HepG2 (cell line): ENCODE results near the gene DNAJC10. TPM values are rescaled to one million over a fixed set of nuclear protein-coding genes. Genes with fewer than 3 reads are reported as not detected.

Experiments
- CREB1 ChIP-seq, 2 experiments: fragments of 450-650 bp in 1 of 2; IDR thresholded peaks; 2 replicates each; pipeline ENCODE4 v1.6.1; 2016 to 2017; ENCODE audit warnings: control low read depth in 1 of 2, mild to moderate bottlenecking in 1 of 2, missing compliant biosample characterization in 1 of 2, missing genetic modification characterization in 1 of 2
- ELF3 ChIP-seq: IDR thresholded peaks from 2 replicates; pipeline ENCODE4 v1.6.1; 2016; ENCODE audit warnings: missing genetic modification reagents, missing compliant biosample characterization
- HDAC2 ChIP-seq: sonication (generic); formaldehyde crosslinking; IDR thresholded peaks from 2 replicates; pipeline ENCODE4 v1.4.0; 2020; ENCODE audit warnings: missing genetic modification reagents
- HES4 ChIP-seq: sonication (generic); formaldehyde crosslinking; IDR thresholded peaks from 2 replicates; pipeline ENCODE4 v1.9.0; 2021; ENCODE audit warnings: mild to moderate bottlenecking, missing genetic modification reagents, borderline replicate concordance
- HMG20B ChIP-seq: conservative IDR thresholded peaks from 2 replicates; pipeline ENCODE4 v1.6.1; 2016; ENCODE audit warnings: missing genetic modification reagents, missing compliant biosample characterization
- MED8 ChIP-seq: sonication (generic); formaldehyde crosslinking; IDR thresholded peaks from 2 replicates; pipeline ENCODE4 v1.8.1; 2023; ENCODE audit warnings: mild to moderate bottlenecking, missing genetic modification reagents; ENCODE audit not compliant: insufficient replicate concordance
- NFKBIZ ChIP-seq: IDR thresholded peaks from 2 replicates; pipeline ENCODE4 v1.6.1; 2018; ENCODE audit warnings: missing genetic modification reagents, missing compliant biosample characterization
- PHF21A ChIP-seq: sonication (generic); formaldehyde crosslinking; IDR thresholded peaks from 2 replicates; pipeline ENCODE4 v1.5.0; 2020; ENCODE audit warnings: mild to moderate bottlenecking, missing genetic modification reagents
- RCOR2 ChIP-seq: IDR thresholded peaks from 2 replicates; pipeline ENCODE4 v1.6.1; 2016; ENCODE audit warnings: missing biosample characterization, missing genetic modification reagents
- RFXANK ChIP-seq: IDR thresholded peaks from 2 replicates; pipeline ENCODE4 v1.6.1; 2016
- SIX4 ChIP-seq: sonication (generic); formaldehyde crosslinking; IDR thresholded peaks from 2 replicates; pipeline ENCODE4 v1.4.0; 2020; ENCODE audit warnings: missing genetic modification reagents
- SOX5 ChIP-seq: IDR thresholded peaks from 2 replicates; pipeline ENCODE4 v1.6.1; 2016; ENCODE audit warnings: borderline replicate concordance
- SRF ChIP-seq: IDR thresholded peaks from 2 replicates; pipeline ENCODE4 v1.6.1; 2011; ENCODE audit warnings: mild to moderate bottlenecking, low read depth, low read length, moderate library complexity
- ZBTB20 ChIP-seq: sonication (generic); formaldehyde crosslinking; IDR thresholded peaks from 2 replicates; pipeline ENCODE4 v1.8.1; 2023; ENCODE audit warnings: missing genetic modification reagents, low read depth, mild to moderate bottlenecking, borderline replicate concordance
- ZNF34 ChIP-seq: sonication (generic); formaldehyde crosslinking; IDR thresholded peaks from 2 replicates; pipeline ENCODE4 v1.4.0; 2020; ENCODE audit warnings: mild to moderate bottlenecking, missing genetic modification reagents, borderline replicate concordance
- ZNF44 ChIP-seq: sonication (generic); formaldehyde crosslinking; IDR thresholded peaks from 2 replicates; pipeline ENCODE4 v1.5.1; 2020; ENCODE audit warnings: mild to moderate bottlenecking, missing genetic modification reagents
- ZNF713 ChIP-seq: sonication (generic); formaldehyde crosslinking; IDR thresholded peaks from 2 replicates; pipeline ENCODE4 v1.4.0; 2020; ENCODE audit warnings: mild to moderate bottlenecking, missing genetic modification reagents
- polyA plus RNA-seq, 8 experiments: library from polyadenylated mRNA; depleted of rRNA in 3 of 8; stranded (reverse) in 7 of 8; unstranded in 1 of 8; fragments of >200 nt; fragmentation: Illumina TruSeq in 4 of 8; extraction: Trizol in 4 of 8; gene quantifications; 2 replicates each; pipeline versions ENCODE4 v1.2.1 to v1.2.3, GENCODE V29; 2011 to 2016; ENCODE audit warnings: low read depth in 4 of 8, missing spikeins in 1 of 8, mixed read lengths in 1 of 8; ENCODE audit not compliant: insufficient read depth in 1 of 8
- total RNA-seq, 5 experiments: library from RNA; depleted of rRNA; stranded (reverse); fragments of >200 nt; fragmentation: Illumina TruSeq; extraction: Trizol; gene quantifications; 2 replicates each; pipeline ENCODE4 v1.2.3, GENCODE V29; 2016; ENCODE audit warnings: low read depth in 1 of 5
- TF ChIP-seq, protein P1 (sequence below): sonication (generic); formaldehyde crosslinking; IDR thresholded peaks from 2 replicates; pipeline ENCODE4 v1.9.0; 2021; ENCODE audit warnings: missing genetic modification reagents, borderline replicate concordance
- TF ChIP-seq, protein P2 (sequence below): sonication (generic); formaldehyde crosslinking; IDR thresholded peaks from 2 replicates; pipeline ENCODE4 v1.9.0; 2021; ENCODE audit warnings: missing genetic modification reagents, mild to moderate bottlenecking, borderline replicate concordance
- TF ChIP-seq, protein P3 (sequence below): sonication (generic); formaldehyde crosslinking; IDR thresholded peaks from 2 replicates; pipeline ENCODE4 v1.4.0; 2020; ENCODE audit warnings: missing genetic modification reagents
- TF ChIP-seq, protein P4 (sequence below): conservative IDR thresholded peaks from 2 replicates; pipeline ENCODE4 v1.6.1; 2018; ENCODE audit warnings: missing genetic modification reagents
- TF ChIP-seq, protein P5 (sequence below): IDR thresholded peaks from 2 replicates; pipeline ENCODE4 v1.6.1; 2016; ENCODE audit warnings: control low read depth

Gene DNAJC10
- total and polyA plus RNA-seq, 2 of the 13 experiments (the other 11 are each of a cell fraction or from before 2014, with no cell fraction given) = 44.1 to 178 TPM

DNA sequence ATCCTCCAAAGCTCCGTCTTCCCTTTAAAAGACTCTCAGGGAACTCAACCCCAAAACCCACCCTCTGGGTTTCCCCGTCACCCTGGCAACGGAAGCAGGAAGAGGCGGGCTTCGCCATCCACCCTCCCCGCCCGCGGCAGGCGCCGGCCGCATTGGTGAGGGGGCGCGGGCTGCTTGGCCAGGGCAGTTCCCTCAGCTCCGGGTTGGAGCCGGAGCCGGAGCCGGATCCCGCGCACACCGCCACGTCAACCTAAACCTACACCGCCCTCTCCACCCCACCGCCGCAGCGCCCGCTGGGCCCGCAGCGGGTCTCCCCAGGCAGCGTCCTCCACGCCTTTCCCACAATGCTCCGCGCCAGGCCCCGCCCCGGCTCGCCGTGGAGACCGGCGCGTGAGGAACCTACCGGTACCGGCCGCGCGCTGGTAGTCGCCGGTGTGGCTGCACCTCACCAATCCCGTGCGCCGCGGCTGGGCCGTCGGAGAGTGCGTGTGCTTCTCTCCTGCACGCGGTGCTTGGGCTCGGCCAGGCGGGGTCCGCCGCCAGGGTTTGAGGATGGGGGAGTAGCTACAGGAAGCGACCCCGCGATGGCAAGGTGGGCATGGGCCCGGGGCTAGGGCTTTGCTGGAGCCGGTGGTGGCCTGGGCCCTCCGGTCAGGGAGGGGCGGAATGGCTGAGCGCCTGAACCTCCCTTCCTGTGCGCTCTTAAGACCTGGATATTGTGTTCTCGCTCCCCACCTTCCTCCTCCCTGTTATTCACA, at the start of gene DNAJC10 (continued):
- TF ChIP-seq, protein P1, sequence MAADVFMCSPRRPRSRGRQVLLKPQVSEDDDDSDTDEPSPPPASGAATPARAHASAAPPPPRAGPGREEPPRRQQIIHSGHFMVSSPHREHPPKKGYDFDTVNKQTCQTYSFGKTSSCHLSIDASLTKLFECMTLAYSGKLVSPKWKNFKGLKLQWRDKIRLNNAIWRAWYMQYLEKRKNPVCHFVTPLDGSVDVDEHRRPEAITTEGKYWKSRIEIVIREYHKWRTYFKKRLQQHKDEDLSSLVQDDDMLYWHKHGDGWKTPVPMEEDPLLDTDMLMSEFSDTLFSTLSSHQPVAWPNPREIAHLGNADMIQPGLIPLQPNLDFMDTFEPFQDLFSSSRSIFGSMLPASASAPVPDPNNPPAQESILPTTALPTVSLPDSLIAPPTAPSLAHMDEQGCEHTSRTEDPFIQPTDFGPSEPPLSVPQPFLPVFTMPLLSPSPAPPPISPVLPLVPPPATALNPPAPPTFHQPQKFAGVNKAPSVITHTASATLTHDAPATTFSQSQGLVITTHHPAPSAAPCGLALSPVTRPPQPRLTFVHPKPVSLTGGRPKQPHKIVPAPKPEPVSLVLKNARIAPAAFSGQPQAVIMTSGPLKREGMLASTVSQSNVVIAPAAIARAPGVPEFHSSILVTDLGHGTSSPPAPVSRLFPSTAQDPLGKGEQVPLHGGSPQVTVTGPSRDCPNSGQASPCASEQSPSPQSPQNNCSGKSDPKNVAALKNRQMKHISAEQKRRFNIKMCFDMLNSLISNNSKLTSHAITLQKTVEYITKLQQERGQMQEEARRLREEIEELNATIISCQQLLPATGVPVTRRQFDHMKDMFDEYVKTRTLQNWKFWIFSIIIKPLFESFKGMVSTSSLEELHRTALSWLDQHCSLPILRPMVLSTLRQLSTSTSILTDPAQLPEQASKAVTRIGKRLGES (CRISPR knock-in tag) = 0 out of 2 replicates have a peak, but pooled peaks have one; percentile 70
- TF ChIP-seq PHF21A (CRISPR knock-in tag) (0 out of 2 replicates have a peak, but pooled peaks have one; percentile 15), HES4 (no peak), NFKBIZ (CRISPR knock-in tag) (peak; percentile 89), SOX5 (peak; percentile 52; the same call in 1 of the 2 replicates), ZNF34 (CRISPR knock-in tag) (0 out of 2 replicates have a peak, but pooled peaks have one; percentile 55), ELF3 (peak; percentile 75; the same call in 1 of the 2 replicates), CREB1 (IDR thresholded peaks at IDR 0.05) (peak; percentile 68), CREB1 (CRISPR knock-in tag; IDR thresholded peaks at IDR 0.05) (peak; percentile 46), MED8 (CRISPR knock-in tag) (peak; percentile 61), RCOR2 (no peak; the same call in 1 of the 2 replicates), SIX4 (CRISPR knock-in tag) (0 out of 2 replicates have a peak, but pooled peaks have one; percentile 11), ZBTB20 (no peak), RFXANK (CRISPR knock-in tag) (no peak), SRF (no peak), ZNF713 (CRISPR knock-in tag) (no peak), ZNF44 (CRISPR knock-in tag) (peak; percentile 89), HMG20B (CRISPR knock-in tag) (peak; percentile 42; the same call in 1 of the 2 replicates), HDAC2 (CRISPR knock-in tag) (peak; percentile 91)
- TF ChIP-seq, protein P2, sequence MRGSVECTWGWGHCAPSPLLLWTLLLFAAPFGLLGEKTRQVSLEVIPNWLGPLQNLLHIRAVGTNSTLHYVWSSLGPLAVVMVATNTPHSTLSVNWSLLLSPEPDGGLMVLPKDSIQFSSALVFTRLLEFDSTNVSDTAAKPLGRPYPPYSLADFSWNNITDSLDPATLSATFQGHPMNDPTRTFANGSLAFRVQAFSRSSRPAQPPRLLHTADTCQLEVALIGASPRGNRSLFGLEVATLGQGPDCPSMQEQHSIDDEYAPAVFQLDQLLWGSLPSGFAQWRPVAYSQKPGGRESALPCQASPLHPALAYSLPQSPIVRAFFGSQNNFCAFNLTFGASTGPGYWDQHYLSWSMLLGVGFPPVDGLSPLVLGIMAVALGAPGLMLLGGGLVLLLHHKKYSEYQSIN (CRISPR knock-in tag) = no peak
- TF ChIP-seq, protein P3, sequence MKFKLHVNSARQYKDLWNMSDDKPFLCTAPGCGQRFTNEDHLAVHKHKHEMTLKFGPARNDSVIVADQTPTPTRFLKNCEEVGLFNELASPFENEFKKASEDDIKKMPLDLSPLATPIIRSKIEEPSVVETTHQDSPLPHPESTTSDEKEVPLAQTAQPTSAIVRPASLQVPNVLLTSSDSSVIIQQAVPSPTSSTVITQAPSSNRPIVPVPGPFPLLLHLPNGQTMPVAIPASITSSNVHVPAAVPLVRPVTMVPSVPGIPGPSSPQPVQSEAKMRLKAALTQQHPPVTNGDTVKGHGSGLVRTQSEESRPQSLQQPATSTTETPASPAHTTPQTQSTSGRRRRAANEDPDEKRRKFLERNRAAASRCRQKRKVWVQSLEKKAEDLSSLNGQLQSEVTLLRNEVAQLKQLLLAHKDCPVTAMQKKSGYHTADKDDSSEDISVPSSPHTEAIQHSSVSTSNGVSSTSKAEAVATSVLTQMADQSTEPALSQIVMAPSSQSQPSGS = peak; percentile 93
- TF ChIP-seq, protein P4, sequence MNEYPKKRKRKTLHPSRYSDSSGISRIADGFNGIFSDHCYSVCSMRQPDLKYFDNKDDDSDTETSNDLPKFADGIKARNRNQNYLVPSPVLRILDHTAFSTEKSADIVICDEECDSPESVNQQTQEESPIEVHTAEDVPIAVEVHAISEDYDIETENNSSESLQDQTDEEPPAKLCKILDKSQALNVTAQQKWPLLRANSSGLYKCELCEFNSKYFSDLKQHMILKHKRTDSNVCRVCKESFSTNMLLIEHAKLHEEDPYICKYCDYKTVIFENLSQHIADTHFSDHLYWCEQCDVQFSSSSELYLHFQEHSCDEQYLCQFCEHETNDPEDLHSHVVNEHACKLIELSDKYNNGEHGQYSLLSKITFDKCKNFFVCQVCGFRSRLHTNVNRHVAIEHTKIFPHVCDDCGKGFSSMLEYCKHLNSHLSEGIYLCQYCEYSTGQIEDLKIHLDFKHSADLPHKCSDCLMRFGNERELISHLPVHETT (CRISPR knock-in tag) = peak; percentile 98
- TF ChIP-seq, protein P5, sequence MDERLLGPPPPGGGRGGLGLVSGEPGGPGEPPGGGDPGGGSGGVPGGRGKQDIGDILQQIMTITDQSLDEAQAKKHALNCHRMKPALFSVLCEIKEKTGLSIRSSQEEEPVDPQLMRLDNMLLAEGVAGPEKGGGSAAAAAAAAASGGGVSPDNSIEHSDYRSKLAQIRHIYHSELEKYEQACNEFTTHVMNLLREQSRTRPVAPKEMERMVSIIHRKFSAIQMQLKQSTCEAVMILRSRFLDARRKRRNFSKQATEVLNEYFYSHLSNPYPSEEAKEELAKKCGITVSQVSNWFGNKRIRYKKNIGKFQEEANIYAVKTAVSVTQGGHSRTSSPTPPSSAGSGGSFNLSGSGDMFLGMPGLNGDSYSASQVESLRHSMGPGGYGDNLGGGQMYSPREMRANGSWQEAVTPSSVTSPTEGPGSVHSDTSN (CRISPR knock-in tag) = no peak
